MG63 (cell line): ENCODE results near the gene TCEAL1. TPM values are rescaled to one million over a fixed set of nuclear protein-coding genes. Genes with fewer than 3 reads are reported as not detected.
"Not testable (repeated sequence)": the region's sequence is repeated elsewhere in the genome, so short reads cannot be mapped to it uniquely, and the experiment has no call there.

Experiments
- DNase-seq: peaks from one replicate; pipeline ENCODE4 v3.0.0-alpha.2; 2020
- H3K27me3 ChIP-seq: fragments of 250-450 bp; sonication (Bioruptor Pico); 2 replicates; pipeline ENCODE4 v1.5.1; 2020; ENCODE audit warnings: mild to moderate bottlenecking, moderate library complexity
- H3K36me3 ChIP-seq: fragments of 250-450 bp; sonication (Bioruptor Pico); 2 replicates; pipeline ENCODE4 v1.5.1; 2020; ENCODE audit warnings: mild to moderate bottlenecking, moderate library complexity
- H3K4me3 ChIP-seq: fragments of 250-450 bp; sonication (Bioruptor Pico); 2 replicates; pipeline ENCODE4 v1.5.1; 2020; ENCODE audit warnings: mild to moderate bottlenecking, moderate library complexity
- H3K9me3 ChIP-seq: fragments of 250-450 bp; sonication (Bioruptor Pico); 2 replicates; pipeline ENCODE4 v1.5.1; 2020; ENCODE audit warnings: mild to moderate bottlenecking, moderate library complexity
- total RNA-seq: library from RNA; depleted of rRNA; stranded (reverse); fragments of >200 nt; shearing (Covaris generic); gene quantifications from 2 replicates; pipeline ENCODE4 v1.2.3, GENCODE V29; 2014; ENCODE audit warnings: low replicate concordance

Gene TCEAL1
- total RNA-seq, 1 experiment from 2014 or later, result 25.0 TPM

DNA sequence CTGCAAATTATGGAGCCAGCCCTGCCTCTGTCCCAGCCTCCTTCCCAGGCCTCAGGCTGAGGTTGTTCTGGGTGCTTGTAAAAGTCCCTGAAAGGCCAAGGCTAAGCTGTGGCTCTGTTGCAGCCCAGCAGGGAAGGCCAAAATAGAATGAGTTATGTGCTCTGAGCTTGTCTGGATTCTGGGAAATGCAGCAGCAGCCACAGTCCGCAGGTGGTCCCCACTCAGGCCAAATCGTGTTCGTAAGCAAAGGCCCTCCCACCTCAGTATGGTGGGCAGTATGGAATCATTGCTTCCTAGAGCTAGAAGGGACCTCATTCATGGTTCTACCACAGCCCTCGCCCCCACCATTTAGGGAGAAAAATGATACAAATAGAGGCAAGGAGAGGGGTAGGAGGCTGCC is 4.7 kb upstream of the TCEAL1 start:
- no peak for DNase-seq
- H3K9me3 ChIP-seq, result no peaks in the 10 kb centered on the region
- no peaks in the 10 kb centered on the region for H3K27me3 ChIP-seq
- H3K36me3 ChIP-seq, result no peaks in the 10 kb centered on the region; the same call in none of the 2 replicates
- no peak overlapping the region for H3K4me3 ChIP-seq

DNA sequence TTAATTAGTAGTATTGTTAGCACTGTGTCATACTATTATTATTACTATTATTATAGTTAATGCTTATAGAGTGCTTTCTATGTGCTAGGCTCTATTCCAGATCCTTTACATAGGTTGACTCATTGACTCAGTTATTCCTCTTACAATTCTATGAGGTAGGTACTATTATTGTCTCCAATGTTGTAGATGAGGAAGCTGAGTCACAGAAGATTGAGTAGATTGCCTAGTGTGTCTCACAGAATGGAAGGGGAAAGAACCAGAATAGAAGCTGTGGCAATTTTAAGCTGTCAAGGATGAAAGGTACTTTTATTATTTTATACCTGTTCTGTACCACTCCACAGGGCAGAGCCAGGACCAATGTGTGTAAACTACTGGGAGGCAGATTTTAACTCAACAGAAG is 1.9 kb upstream of the TCEAL1 start:
- Histone ChIP-seq H3K36me3 (peaks cover 3% of the 10 kb centered on the region), H3K9me3 (no peaks in the 10 kb centered on the region), H3K27me3 (no peaks in the 10 kb centered on the region), H3K4me3 (no peak overlapping the region)
- DNase-seq, result no peak

DNA sequence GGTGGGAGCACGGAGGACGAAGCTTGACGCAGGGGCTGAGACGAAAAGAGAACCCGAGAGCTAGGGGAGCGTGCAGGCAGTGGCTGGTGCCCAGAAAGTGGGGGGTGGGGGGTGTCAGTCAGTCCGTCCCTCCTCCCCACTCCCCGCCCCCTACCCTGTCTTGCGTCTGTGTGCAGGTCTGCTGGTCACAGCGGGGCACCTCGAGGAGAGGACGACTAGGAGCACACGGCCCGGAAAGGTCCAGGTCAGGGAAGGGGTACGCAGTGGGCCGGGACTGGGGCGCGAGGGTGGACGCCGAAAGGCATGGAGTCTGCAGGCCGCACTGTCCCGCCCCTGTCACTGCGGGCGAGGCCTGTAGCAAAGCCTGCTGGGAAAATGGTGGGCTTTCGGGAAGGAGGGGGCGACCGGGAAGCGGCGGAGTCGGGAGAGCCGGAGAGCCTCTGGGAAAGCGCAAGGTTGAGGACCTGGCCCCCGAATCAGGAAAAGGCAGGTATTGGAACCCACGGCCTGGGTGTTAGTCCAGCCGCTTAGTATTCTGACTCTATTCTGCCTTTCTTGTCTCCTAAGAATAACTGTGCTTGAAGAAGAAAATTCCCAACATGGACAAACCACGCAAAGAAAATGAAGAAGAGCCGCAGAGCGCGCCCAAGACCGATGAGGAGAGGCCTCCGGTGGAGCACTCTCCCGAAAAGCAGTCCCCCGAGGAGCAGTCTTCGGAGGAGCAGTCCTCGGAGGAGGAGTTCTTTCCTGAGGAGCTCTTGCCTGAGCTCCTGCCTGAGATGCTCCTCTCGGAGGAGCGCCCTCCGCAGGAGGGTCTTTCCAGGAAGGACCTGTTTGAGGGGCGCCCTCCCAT is 769 bp downstream of the TCEAL1 start:
- peak; percentile 74 for DNase-seq
- no peaks in the 10 kb centered on the region for H3K9me3 ChIP-seq
- no peaks in the 10 kb centered on the region for H3K27me3 ChIP-seq
- peak overlapping the region; percentile 63 for H3K4me3 ChIP-seq
- H3K36me3 ChIP-seq, result peaks cover 3% of the 10 kb centered on the region

DNA sequence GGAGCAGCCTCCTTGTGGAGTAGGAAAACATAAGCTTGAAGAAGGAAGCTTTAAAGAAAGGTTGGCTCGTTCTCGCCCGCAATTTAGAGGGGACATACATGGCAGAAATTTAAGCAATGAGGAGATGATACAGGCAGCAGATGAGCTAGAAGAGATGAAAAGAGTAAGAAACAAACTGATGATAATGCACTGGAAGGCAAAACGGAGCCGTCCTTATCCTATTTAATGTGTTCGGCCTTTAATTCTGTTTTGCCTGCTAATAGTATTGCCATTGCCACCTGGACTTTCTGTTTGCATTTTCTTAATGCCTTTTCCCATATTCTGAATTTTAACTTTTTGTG is 1.4 kb downstream of the TCEAL1 start:
- Histone ChIP-seq H3K27me3 (no peaks in the 10 kb centered on the region), H3K9me3 (no peaks in the 10 kb centered on the region), H3K4me3 (peak overlapping the region; percentile 63), H3K36me3 (peaks cover 3% of the 10 kb centered on the region)
- no peak for DNase-seq

DNA sequence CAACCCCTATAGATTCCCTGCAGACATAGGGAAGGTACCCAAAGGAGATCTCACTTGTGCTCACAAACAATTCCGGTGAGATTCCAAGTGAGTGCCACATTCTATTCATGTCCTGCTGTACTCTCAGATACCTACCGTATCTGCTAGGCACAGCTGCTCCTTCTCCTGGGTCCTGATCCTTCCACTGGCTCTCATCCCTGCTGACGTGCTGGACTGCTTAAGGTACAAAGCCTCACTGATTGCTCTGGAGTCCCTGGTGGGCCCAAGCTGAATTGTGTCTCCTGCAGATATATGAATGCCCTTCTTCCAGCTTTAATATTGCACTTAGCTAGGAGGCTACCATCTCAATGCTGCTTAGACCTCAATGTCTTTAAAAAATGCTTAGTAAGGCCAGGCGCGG is 2.4 kb downstream of the TCEAL1 start:
- Histone ChIP-seq H3K9me3 (no peaks in the 10 kb centered on the region), H3K4me3 (no peak overlapping the region), H3K27me3 (no peaks in the 10 kb centered on the region), H3K36me3 (peaks cover 3% of the 10 kb centered on the region)
- DNase-seq, result no peak

GRCh38 chrX:103635436-103635835 is 6.7 kb downstream of the TCEAL1 start:
- Histone ChIP-seq H3K36me3 (peaks cover 3% of the 10 kb centered on the region), H3K27me3 (no peaks in the 10 kb centered on the region), H3K4me3 (no peak overlapping the region), H3K9me3 (no peaks in the 10 kb centered on the region)
- no peak for DNase-seq

GRCh38 chrX:103637604-103638338 is 9.0 kb downstream of the TCEAL1 start:
- no peaks in the 10 kb centered on the region for H3K36me3 ChIP-seq
- no peaks in the 10 kb centered on the region for H3K9me3 ChIP-seq
- H3K27me3 ChIP-seq, result no peaks in the 10 kb centered on the region
- H3K4me3 ChIP-seq, result no peak overlapping the region
- DNase-seq, result no peak

DNA sequence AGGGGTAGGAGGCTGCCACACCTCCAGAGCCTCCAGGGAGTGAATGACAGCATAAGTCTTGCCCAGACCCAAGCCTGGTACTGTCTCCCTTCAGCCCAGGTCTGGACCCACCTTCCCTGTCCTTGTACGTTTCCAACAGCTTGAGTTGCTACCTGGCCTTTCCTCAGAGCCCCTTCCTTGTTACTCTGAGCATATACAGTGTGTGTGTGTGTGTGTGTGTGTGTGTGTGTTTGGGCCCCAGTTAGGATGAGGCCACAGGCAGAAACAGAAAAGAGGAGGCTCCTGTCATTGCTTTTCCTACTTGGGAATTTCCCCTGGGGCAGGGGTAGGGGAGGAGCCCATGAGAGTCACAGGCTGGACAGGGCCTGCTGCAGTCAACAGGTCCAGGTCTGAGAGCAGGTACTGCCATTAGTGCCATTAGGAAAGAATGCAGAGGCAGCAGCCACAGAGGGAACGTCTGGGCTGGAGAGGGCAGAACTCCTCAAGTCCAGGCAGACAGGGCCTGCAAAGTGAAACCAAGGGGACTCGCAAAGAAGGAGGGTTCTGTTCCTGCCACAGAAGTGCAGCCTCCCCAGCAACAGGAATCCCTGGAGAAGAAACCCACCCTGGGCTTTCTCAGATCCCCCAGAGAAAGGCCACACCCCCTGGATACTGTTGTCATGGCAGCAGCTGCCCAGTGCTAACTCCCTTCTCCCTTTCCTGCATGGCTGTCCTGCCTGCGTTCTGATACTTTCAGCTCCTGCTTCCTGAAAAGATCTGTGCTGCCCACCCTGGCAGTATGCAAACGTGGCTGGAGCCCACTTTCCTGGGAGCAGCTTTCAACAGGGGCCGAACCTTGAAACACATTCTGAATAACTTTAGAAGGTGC is 9.9 kb downstream of the TCEAL1 start:
- H3K9me3 ChIP-seq, H3K36me3 ChIP-seq, DNase-seq, H3K27me3 ChIP-seq, H3K4me3 ChIP-seq: not testable (repeated sequence)

GRCh38 chrX:103640401-103641155 is 11.8 kb downstream of the TCEAL1 start:
- no peak overlapping the region for H3K4me3 ChIP-seq
- H3K36me3 ChIP-seq, result no peaks in the 10 kb centered on the region
- H3K9me3 ChIP-seq, result no peaks in the 10 kb centered on the region
- DNase-seq, result no peak
- no peaks in the 10 kb centered on the region for H3K27me3 ChIP-seq

- no peaks in the 10 kb centered on the region for H3K36me3 ChIP-seq
- no peaks in the 10 kb centered on the region for H3K27me3 ChIP-seq
- 0 out of 2 replicates have a peak, but pooled peaks cover 5% of the 10 kb centered on the region for H3K9me3 ChIP-seq
- H3K4me3 ChIP-seq, result no peak overlapping the region
- DNase-seq, result no peak
Measured at GRCh38 chrX:103644125-103644524, 15.3 kb downstream of the TCEAL1 start.

DNA sequence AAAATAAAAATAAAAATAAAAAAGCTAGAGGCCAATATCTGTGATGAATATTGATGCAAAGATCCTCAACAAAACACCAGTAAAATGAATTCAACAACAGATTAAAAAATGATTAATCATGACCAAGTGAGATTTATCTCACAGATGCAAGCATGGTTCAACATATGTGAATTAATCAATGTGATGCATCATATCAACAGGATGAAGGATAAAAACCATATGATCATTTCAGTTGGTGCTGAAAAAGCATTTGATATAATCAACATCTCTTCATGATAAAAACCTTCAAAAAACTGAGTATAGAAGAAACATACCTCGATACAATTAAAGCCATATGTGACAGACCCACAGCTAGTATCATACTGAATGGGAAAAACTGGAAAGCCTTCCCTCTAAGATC is 18.9 kb downstream of the TCEAL1 start:
- 0 out of 2 replicates have a peak, but pooled peaks cover 5% of the 10 kb centered on the region for H3K9me3 ChIP-seq
- H3K27me3 ChIP-seq, result no peaks in the 10 kb centered on the region
- DNase-seq, result no peak
- no peaks in the 10 kb centered on the region for H3K36me3 ChIP-seq
- H3K4me3 ChIP-seq, result no peak overlapping the region

- 0 out of 2 replicates have a peak, but pooled peaks cover 1% of the 10 kb centered on the region for H3K9me3 ChIP-seq
- H3K27me3 ChIP-seq, result no peaks in the 10 kb centered on the region
- no peaks in the 10 kb centered on the region for H3K36me3 ChIP-seq
- H3K4me3 ChIP-seq, result no peak overlapping the region
- DNase-seq, result no peak
Measured at GRCh38 chrX:103651151-103651773, 22.5 kb downstream of the TCEAL1 start.

DNA sequence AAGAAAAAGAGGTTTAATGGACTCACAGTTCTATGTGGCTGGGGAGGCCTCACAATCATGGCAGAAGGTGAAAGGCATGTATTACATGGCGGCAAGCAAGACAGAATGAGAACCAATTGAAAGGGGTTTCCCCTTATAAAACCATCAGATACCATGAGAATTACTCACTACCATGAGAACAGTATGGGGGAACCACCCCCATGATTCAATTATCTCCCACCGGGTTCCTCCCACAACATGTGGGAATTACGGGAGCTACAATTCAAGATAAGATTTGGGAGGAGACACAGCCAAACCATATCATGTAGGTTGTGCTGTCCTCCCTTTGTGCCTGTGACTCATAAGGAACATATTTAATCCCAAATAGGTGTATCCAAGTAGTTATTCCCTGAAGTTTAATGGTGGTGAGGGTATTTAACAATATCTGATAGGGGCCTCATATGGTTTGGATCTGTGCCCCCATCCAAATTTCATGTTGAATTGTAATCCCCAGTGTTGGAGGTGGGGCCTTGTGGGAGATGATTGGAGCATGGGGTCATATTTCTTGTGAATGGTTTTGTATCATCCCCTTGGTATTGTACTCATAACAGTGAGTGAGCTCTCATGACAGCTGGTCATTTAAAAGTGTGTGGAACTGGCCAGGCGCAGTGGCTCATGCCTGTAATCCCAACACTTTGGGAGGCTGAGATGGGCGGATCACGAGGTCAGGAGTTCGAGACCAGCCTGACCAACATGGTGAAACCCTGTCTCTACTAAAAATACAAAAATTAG is 26.6 kb downstream of the TCEAL1 start:
- H3K27me3 ChIP-seq, H3K9me3 ChIP-seq, H3K36me3 ChIP-seq, H3K4me3 ChIP-seq, DNase-seq: not testable (repeated sequence)

DNA sequence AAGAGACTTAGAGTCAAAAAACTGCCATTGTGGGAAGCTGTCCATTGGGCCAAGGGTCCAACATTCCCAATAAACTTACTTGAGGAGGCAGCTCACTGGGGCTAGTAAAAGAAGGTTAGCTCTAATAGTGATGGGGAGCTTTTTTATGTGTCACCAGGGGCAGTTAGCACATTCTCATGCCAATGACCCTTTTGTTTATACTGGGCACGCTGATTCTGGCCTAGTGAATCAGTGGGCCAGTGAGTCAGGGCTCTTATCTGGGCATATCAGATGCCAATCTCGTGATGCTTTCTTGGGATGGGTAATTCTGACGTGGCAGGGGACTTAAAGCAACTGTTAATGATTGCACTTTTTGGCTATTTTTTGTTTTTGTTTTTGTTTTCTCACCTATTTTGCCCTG is 27.8 kb downstream of the TCEAL1 start:
- H3K9me3 ChIP-seq, result no peaks in the 10 kb centered on the region
- no peaks in the 10 kb centered on the region for H3K27me3 ChIP-seq
- DNase-seq, result peak; percentile 79
- no peaks in the 10 kb centered on the region for H3K36me3 ChIP-seq
- H3K4me3 ChIP-seq, result no peak overlapping the region

DNA sequence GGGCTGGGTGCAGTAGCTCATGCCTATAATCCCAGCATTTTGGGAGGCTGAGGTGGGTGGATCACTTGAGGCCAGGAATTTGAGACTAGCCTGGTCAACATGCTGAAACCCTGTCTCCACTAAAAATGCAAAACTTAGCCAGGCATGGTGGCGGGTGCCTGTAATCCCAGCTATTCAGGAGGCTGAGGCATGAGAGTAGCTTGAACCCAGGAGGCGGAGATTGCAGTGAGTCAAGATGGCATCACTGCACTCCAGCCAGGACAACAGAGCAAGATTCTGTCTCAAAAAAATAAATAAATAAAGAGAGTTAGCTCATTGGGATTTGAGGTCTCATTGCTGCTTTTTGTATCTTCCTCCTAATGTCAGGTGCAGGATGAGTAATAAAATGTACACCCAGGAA is 28.3 kb downstream of the TCEAL1 start:
- peak; percentile 68 for DNase-seq
- H3K9me3 ChIP-seq, H3K27me3 ChIP-seq, H3K36me3 ChIP-seq, H3K4me3 ChIP-seq: not testable (repeated sequence)
